Esophagus muscularis mucosa (tissue), 4 donors: ENCODE results near the gene ARHGAP31.

Source experiments
- EP300 ChIP-seq: sonication (generic); formaldehyde crosslinking; IDR thresholded peaks from one replicate; pipeline ENCODE4 v1.6.1; 2017; ENCODE audit warnings: antibody characterized with exemption
- POLR2A ChIP-seq: fragments of 450-650 bp; IDR thresholded peaks from one replicate; pipeline ENCODE4 v1.6.1; 2017; ENCODE audit warnings: antibody characterized with exemption, moderate library complexity, mild to moderate bottlenecking, low read depth
- POLR2AphosphoS5 ChIP-seq, 2 donors: sonication (generic); formaldehyde crosslinking; IDR thresholded peaks; one replicate each; pipeline ENCODE4 v1.6.1; 2017; ENCODE audit warnings: antibody characterized with exemption in 2 of 2
- TF ChIP-seq, protein P1 (sequence below), 3 experiments: fragments of 200-600 bp in 2 of 3; fragments of 450-650 bp in 1 of 3; sonication (generic) in 2 of 3; IDR thresholded peaks; one replicate each; pipeline ENCODE4 v1.5.1; 2017 to 2019; ENCODE audit warnings: antibody characterized with exemption in 3 of 3, mild to moderate bottlenecking in 2 of 3, moderate library complexity in 1 of 3

DNA sequence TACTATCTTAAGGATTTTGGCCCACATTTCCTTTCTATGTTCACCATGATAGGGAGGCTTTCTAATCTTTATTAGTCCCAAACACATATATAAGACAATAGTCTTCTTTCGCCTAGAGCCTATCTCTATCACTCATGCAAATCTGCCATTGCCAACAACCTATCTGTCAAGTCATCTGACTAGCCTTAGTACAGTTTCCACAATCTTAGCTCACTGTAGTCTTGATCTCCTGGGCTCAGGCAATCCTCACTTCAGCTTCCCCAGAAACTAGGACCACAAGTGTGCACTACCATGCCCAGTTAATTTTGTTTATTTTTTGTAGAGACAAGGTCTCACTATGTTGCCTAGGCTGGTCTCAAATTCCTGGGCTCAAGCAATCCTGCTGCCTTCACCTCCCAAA is 162.3 kb downstream of the ARHGAP31 start:
- TF ChIP-seq, protein P1, sequence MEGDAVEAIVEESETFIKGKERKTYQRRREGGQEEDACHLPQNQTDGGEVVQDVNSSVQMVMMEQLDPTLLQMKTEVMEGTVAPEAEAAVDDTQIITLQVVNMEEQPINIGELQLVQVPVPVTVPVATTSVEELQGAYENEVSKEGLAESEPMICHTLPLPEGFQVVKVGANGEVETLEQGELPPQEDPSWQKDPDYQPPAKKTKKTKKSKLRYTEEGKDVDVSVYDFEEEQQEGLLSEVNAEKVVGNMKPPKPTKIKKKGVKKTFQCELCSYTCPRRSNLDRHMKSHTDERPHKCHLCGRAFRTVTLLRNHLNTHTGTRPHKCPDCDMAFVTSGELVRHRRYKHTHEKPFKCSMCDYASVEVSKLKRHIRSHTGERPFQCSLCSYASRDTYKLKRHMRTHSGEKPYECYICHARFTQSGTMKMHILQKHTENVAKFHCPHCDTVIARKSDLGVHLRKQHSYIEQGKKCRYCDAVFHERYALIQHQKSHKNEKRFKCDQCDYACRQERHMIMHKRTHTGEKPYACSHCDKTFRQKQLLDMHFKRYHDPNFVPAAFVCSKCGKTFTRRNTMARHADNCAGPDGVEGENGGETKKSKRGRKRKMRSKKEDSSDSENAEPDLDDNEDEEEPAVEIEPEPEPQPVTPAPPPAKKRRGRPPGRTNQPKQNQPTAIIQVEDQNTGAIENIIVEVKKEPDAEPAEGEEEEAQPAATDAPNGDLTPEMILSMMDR (IDR thresholded peaks at IDR 0.05): no peak
- no peak for TF ChIP-seq POLR2A
- no peak for TF ChIP-seq EP300
- TF ChIP-seq POLR2AphosphoS5 (IDR thresholded peaks at IDR 0.05): no peak
